Spleen (tissue), 11 donors: ENCODE measurements around the gene GRIN1. TPM values are rescaled to one million over a fixed set of nuclear protein-coding genes. Genes with fewer than 3 reads are reported as not detected.

Experiments
- DNase-seq: peaks from one replicate; pipeline ENCODE4 v3.0.0-alpha.2; 2020
- H3K27ac ChIP-seq, 8 donors: fragments of 200-600 bp; sonication (generic) in 7 of 8; 1 replicate in 4 of 8; 2 replicates in 4 of 8; pipeline versions ENCODE4 v1.5.0 to v1.8.0; 2016 to 2021; ENCODE audit warnings: inconsistent platforms in 4 of 8, mild to moderate bottlenecking in 4 of 8, moderate library complexity in 1 of 8
- H3K27me3 ChIP-seq, 7 donors: fragments of 200-600 bp; sonication (generic) in 6 of 7; replicated peaks in 1 of 7; 1 replicate in 4 of 7; 2 replicates in 3 of 7; pipeline versions ENCODE4 v1.5.0 to v1.8.0; 2016 to 2021; ENCODE audit warnings: inconsistent platforms in 3 of 7, mild to moderate bottlenecking in 1 of 7
- H3K36me3 ChIP-seq, 6 donors: fragments of 200-600 bp; sonication (generic) in 5 of 6; 1 replicate in 4 of 6; 2 replicates in 2 of 6; pipeline versions ENCODE4 v1.5.0 to v1.8.0; 2016 to 2021; ENCODE audit warnings: inconsistent platforms in 2 of 6
- H3K4me1 ChIP-seq, 6 donors: fragments of 200-600 bp; sonication (generic) in 5 of 6; 1 replicate in 3 of 6; 2 replicates in 3 of 6; pipeline versions ENCODE4 v1.5.0 to v1.8.0; 2016 to 2021; ENCODE audit warnings: inconsistent platforms in 3 of 6
- H3K4me3 ChIP-seq, 8 donors: fragments of 200-600 bp; sonication (generic) in 7 of 8; 1 replicate in 4 of 8; 2 replicates in 4 of 8; pipeline versions ENCODE4 v1.5.0 to v1.8.0; 2016 to 2021; ENCODE audit warnings: inconsistent platforms in 4 of 8, mild to moderate bottlenecking in 4 of 8, moderate library complexity in 2 of 8
- H3K9me3 ChIP-seq, 8 donors: fragments of 200-600 bp; sonication (generic) in 7 of 8; 1 replicate in 4 of 8; 2 replicates in 4 of 8; pipeline versions ENCODE4 v1.5.0 to v1.8.0; 2016 to 2021; ENCODE audit warnings: inconsistent platforms in 4 of 8
- CTCF ChIP-seq, 11 experiments: fragments of 200-600 bp in 7 of 11; fragments of 450-650 bp in 4 of 11; sonication (generic) in 4 of 11; IDR thresholded peaks in 8 of 11; conservative IDR thresholded peaks in 3 of 11; 1 replicate in 7 of 11; 2 replicates in 4 of 11; pipeline versions ENCODE4 v1.4.0 to v1.8.0; 2016 to 2021; ENCODE audit warnings: antibody characterized with exemption in 11 of 11, inconsistent platforms in 4 of 11, mild to moderate bottlenecking in 1 of 11
- POLR2A ChIP-seq, 3 donors: fragments of 450-650 bp; IDR thresholded peaks; one replicate each; pipeline ENCODE4 v1.5.1; 2017; ENCODE audit warnings: antibody characterized with exemption in 3 of 3, mild to moderate bottlenecking in 1 of 3
- POLR2AphosphoS5 ChIP-seq, 3 donors: sonication (generic); formaldehyde crosslinking; IDR thresholded peaks; one replicate each; pipeline ENCODE4 v1.5.1; 2017; ENCODE audit warnings: antibody characterized with exemption in 3 of 3
- WGBS, 5 donors: extraction: QIAGEN DNeasy Blood & Tissue Kit in 3 of 5; methylation state at CpG; one replicate each; pipeline versions ENCODE4 v1.1.5 to v1.1.7; 2013 to 2018; 5-methylcytosine and 5-hydroxymethylcytosine counted together
- intact Hi-C: fragments of 100-400 bp; cut with DNase I; formaldehyde crosslinking; loops from one replicate; pipeline ENCODE4 v1.15.0; 2023; ENCODE audit warnings: low total_unique reads
- polyA plus RNA-seq, 3 donors: library from polyadenylated mRNA; stranded (reverse); fragments of 200-250 nt; gene quantifications; one replicate each; pipeline ENCODE4 v1.2.1, GENCODE V29; 2013
- total RNA-seq, 7 donors: library from RNA; depleted of rRNA in 3 of 7; stranded (reverse); fragments of >200 nt in 3 of 7; fragmentation: NEBNext Ultra II Directional in 4 of 7; extraction: Animal tissue kit (Norgen Biotek cat#: 25700) in 4 of 7; gene quantifications; one replicate each; pipeline versions ENCODE4 v1.1.0 to v1.2.1, GENCODE V29; 2016 to 2021
- donor health status: healthy with polysubstance abuse.
- donor health status: DM: no; HTN: no; CAD: no; lungs with moderate emphysema.
- donor health status: DM: no; HTN: no; CAD: no.
- donor health status: Bipolar disorder and iron deficiency.
- donor health status: healthy.
- donor health status: DM: no; HTN: no; CAD: no.
- donor health status: DM: yes; HTN: yes; CAD: no.

The GRIN1 gene
- total and polyA plus RNA-seq, 10 donors = 0.03 to 0.70 (median 0.05) TPM; not detected in 6

GRCh38 chr9:137201205-137201868, 62.4 kb downstream of the GRIN1 start:
- H3K27me3 ChIP-seq = peaks cover 0 to 9% (median 0%) of the 10 kb centered on the region in 7 donors
- H3K9me3 ChIP-seq = no peaks in the 10 kb centered on the region
- WGBS, 5 donors = 22 to 42% (median 25%) methylated on average over 15 to 23 of the region's 23 CpGs
- H3K4me3 ChIP-seq = peak overlapping the region; percentile 58 to 78 (median 62)
- H3K4me1 ChIP-seq = peaks cover 38 to 88% (median 74%) of the 10 kb centered on the region in 6 donors
- intact Hi-C loops = no loop called here
- DNase-seq = no peak
- peak overlapping the region; percentile 82 to 95 (median 88) for H3K27ac ChIP-seq
- no peaks in the 10 kb centered on the region for H3K36me3 ChIP-seq
- TF ChIP-seq POLR2A (IDR thresholded peaks at IDR 0.05) (no peak), CTCF (IDR thresholded peaks at IDR 0.05 in 8 of 11, conservative IDR thresholded peaks at IDR 0.05 in 3 of 11) (no peak)

GRCh38 chr9:137202966-137203365, 64.0 kb downstream of the GRIN1 start:
- 76 to 85% (median 84%) methylated on average over 8 of the region's 8 CpGs for WGBS, 5 donors
- DNase-seq = no peak
- Histone ChIP-seq H3K4me3 (no peak overlapping the region), H3K9me3 (no peaks in the 10 kb centered on the region), H3K36me3 (peaks cover 0 to 10% (median 0%) of the 10 kb centered on the region in 6 donors), H3K4me1 (peaks cover 44 to 88% (median 81%) of the 10 kb centered on the region in 6 donors), H3K27ac (no peak overlapping the region), H3K27me3 (peaks cover 0 to 9% (median 0%) of the 10 kb centered on the region in 7 donors)
- intact Hi-C loops = no loop called here
- TF ChIP-seq POLR2AphosphoS5 (IDR thresholded peaks at IDR 0.05) = no peak
- TF ChIP-seq POLR2A (IDR thresholded peaks at IDR 0.05) = no peak
- TF ChIP-seq CTCF (IDR thresholded peaks at IDR 0.05 in 8 of 11, conservative IDR thresholded peaks at IDR 0.05 in 3 of 11) = no peak

GRCh38 chr9:137204731-137205125, 65.8 kb downstream of the GRIN1 start:
- intact Hi-C loops = loop anchor here (2.0 kb wide), 1 partner anchor 18 kb away; the partner anchor contains the start of gene RNF208
- WGBS, 5 donors = 18 to 45% (median 21%) methylated on average over 9 to 21 of the region's 21 CpGs
- H3K9me3 ChIP-seq = no peaks in the 10 kb centered on the region
- H3K4me1 ChIP-seq = peaks cover 36 to 71% (median 64%) of the 10 kb centered on the region in 6 donors
- peaks cover 0 to 1% (median 0%) of the 10 kb centered on the region in 7 donors for H3K27me3 ChIP-seq
- DNase-seq = no peak
- peak overlapping the region; percentile 79 to 99 (median 97) for H3K4me3 ChIP-seq
- H3K36me3 ChIP-seq = peaks cover 0 to 27% (median under 1%) of the 10 kb centered on the region in 6 donors
- peak overlapping the region; percentile 77 to 94 (median 88) for H3K27ac ChIP-seq
- TF ChIP-seq POLR2AphosphoS5 (IDR thresholded peaks at IDR 0.05) (no peak), CTCF (IDR thresholded peaks at IDR 0.05 in 8 of 11, conservative IDR thresholded peaks at IDR 0.05 in 3 of 11) (no peak)
